Stimulated activated memory B cell treated with anti-CD40 and anti-IgM and Interleukin-4, amounts not matched to agents 10 μg/mL and 1 μg/mL and 100 μg/mL, for 72 hours (primary cell): Measurements from ENCODE around the gene UBASH3A.

Source experiments
- ATAC-seq: fragments of 150-1000 bp; cut with Tn5 transposase; 2 replicates; pipeline ENCODE4 v1.10.0; 2021
- H3K27ac Mint-ChIP-seq: one replicate; pipeline ENCODE4 v1.8.0; 2022; ENCODE audit warnings: mild to moderate bottlenecking, mixed read lengths
- H3K27me3 Mint-ChIP-seq: one replicate; pipeline ENCODE4 v1.8.0; 2022; ENCODE audit warnings: mixed read lengths
- H3K36me3 Mint-ChIP-seq: one replicate; pipeline ENCODE4 v1.8.0; 2022; ENCODE audit warnings: mixed read lengths
- H3K4me1 Mint-ChIP-seq: one replicate; pipeline ENCODE4 v1.8.0; 2022; ENCODE audit warnings: mixed read lengths
- H3K4me3 Mint-ChIP-seq: one replicate; pipeline ENCODE4 v1.8.0; 2022; ENCODE audit warnings: mild to moderate bottlenecking, moderate library complexity, mixed read lengths
- H3K9me3 Mint-ChIP-seq: one replicate; pipeline ENCODE4 v1.8.0; 2022; ENCODE audit warnings: mixed read lengths

Gene UBASH3A

DNA sequence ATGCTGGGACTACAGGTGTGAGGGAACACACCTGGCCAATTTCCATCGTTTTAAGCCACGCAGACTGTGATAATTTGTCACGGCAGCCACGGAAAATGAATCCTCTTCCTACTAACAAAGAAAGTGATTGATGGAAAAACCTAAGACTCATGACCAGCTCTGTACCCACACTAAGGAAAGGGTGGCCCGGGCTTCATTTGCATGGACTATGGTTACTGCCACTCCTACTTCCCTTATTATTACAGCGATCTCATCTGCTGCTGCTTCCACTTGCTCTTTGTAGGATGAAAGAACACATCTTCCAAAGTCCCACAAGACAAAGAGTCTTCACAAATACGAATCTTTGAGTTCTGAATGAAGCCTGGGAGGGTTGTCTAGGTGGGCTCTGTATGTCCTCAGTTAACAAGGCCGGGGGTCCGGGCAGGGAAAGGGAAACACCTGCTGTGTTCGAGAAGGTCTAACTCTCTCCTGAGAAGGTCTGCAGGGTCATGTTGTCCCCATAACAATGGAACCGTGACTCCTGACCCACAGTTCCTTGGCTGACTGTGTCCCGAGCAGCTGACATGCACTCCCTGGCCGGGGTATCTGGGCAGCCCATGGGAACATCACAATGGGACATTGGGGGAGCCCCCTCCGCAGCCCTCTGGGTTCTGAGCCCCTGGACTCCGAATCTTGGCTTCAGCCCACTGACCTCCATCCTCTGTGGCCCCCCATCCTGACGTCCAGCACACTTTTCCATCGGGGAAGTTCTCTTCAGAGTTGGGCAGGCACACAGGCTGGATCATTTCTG is 24.1 kb upstream of the UBASH3A start:
- Mint-ChIP-seq H3K27ac (no peak overlapping the region), H3K4me1 (peaks cover 18% of the 10 kb centered on the region), H3K4me3 (no peak overlapping the region), H3K27me3 (peaks cover 32% of the 10 kb centered on the region), H3K9me3 (peaks cover 12% of the 10 kb centered on the region), H3K36me3 (no peaks in the 10 kb centered on the region)
- peak; percentile 75 for ATAC-seq

DNA sequence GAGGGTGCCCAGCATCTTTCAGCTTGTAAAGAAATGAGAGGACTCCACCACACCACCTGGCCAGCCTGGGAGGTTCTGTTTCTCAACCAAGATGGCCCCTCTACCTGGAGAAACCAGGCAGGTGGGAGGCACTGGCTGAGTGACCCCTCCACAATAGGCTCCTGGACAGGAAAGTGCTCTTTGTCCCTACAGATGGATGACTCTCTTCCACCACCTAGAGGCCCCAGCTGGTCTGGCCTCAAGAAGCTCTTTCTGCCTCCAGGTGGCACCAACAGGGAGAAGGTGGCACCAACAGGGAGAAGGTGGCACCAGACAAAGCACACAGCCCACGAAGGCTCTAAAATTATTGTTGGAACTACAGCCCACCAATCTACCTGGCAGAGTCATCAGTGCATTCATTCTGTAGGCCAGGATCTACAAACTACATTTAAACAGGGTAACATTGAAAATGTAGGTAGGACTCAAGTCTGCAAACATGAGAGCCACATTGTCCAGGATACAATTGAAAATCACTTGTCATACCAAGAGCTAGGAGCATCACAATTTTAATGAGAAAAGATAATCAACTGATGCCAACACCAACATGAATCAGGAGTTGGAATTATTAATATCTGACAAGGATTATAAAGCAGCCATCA is 22.2 kb upstream of the UBASH3A start:
- H3K4me3 Mint-ChIP-seq = no peak overlapping the region
- H3K4me1 Mint-ChIP-seq = peaks cover 25% of the 10 kb centered on the region
- peaks cover 16% of the 10 kb centered on the region for H3K27me3 Mint-ChIP-seq
- no peak for ATAC-seq
- H3K27ac Mint-ChIP-seq = no peak overlapping the region
- H3K9me3 Mint-ChIP-seq = peaks cover 15% of the 10 kb centered on the region
- no peaks in the 10 kb centered on the region for H3K36me3 Mint-ChIP-seq

DNA sequence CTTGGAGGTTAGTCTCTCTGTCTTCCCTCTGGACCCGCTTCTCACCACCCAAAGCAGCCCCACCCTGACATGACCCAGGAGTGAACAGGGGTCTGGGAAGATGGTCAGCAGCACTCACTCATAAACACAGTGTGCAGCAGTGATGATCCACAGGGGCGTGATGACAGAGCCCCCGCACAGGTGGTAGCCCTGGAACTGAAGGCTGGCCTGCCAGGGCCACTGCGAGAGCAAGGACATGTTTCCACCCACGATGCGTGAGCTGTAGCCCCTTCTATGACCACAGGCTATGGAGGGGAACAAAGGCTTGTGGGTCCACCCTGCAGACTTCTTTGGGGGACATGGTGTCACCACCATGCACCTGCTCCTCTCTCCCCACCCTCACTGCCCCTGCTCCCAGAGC is 20.8 kb upstream of the UBASH3A start:
- no peaks in the 10 kb centered on the region for H3K36me3 Mint-ChIP-seq
- ATAC-seq = no peak
- peaks cover 39% of the 10 kb centered on the region for H3K4me1 Mint-ChIP-seq
- peaks cover 15% of the 10 kb centered on the region for H3K9me3 Mint-ChIP-seq
- H3K27me3 Mint-ChIP-seq = peaks cover 17% of the 10 kb centered on the region
- no peak overlapping the region for H3K4me3 Mint-ChIP-seq
- no peak overlapping the region for H3K27ac Mint-ChIP-seq

DNA sequence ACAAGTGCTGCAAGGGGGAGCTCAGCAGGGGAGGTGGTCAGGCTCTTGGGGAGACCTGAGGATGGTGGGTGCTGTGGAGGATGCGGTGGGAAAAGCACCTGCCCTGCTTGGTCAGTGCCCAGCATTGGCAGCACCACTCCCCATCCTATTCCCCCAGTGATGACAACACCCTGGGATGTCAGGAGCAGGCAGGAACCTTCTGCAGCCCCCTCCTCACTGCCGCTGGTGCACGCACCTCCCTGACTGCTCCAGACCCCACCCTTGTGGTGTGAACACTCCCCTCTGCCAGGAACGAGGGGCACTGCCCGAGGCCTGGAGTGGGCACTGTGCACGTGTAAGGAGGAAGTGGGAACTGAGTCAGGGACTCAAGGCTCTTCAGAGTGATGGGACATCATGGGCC is 20.4 kb upstream of the UBASH3A start:
- no peak for ATAC-seq
- H3K27me3 Mint-ChIP-seq = peaks cover 19% of the 10 kb centered on the region
- no peak overlapping the region for H3K4me3 Mint-ChIP-seq
- H3K36me3 Mint-ChIP-seq = no peaks in the 10 kb centered on the region
- peaks cover 41% of the 10 kb centered on the region for H3K4me1 Mint-ChIP-seq
- H3K9me3 Mint-ChIP-seq = peaks cover 15% of the 10 kb centered on the region
- H3K27ac Mint-ChIP-seq = no peak overlapping the region

DNA sequence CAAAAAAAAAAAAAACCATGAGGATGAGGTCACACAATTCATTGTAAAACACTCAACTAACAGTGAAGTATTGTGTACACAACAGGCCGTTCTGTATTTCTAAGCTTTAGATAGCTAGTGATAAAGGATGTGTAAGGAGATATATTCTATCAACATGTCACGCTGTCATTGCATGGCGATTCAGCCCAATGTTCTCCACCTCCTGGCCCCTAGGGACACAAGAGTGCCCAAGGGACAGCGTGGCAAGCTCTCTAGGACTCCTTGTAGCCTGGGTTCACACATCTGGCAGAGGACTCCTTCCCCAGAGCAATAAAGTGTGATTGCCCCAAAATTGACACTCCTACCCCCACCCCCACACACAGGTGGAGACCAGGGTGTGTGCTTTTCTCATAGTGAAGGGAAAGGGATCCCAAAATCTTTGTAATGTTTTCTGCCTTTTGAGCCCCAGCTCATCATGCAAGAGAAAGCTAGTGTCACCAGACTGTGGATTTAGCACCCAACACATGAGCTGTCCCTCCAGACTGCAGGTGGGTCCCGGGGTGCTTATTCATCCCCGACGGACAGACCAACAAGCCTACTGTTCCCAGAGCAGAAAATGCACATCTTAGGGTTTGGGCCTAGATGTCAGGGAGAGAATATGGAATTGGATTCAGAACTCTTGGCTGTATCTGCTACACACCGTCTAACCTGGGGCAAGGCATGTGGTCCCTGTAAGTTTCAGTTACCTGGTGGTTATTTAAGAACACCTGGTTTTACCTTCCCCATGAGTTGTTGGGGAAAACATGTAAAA is 19.4 kb upstream of the UBASH3A start:
- Mint-ChIP-seq H3K27ac (peak overlapping the region; percentile 59), H3K4me1 (peaks cover 40% of the 10 kb centered on the region), H3K9me3 (peaks cover 15% of the 10 kb centered on the region), H3K4me3 (no peak overlapping the region), H3K27me3 (peaks cover 30% of the 10 kb centered on the region), H3K36me3 (no peaks in the 10 kb centered on the region)
- ATAC-seq = no peak

DNA sequence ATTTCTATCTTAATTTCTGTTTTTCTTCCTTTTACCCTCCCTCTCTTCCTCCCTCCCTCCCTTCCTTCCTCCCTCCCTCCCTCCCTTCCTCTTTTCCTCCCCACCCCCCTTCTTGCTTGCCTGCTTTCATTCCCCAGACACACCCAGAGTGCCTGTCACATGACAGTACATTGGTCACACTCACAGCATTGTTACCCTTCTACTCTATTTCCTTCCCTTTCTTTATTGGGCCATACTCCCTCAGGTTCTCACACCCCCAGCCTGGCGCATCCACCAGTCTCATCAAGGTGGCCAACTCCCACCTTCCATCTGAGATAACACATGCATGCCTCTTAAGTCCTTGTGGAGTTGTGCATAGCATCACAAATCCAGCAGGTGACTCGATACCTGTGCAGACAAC is 18.7 kb upstream of the UBASH3A start:
- ATAC-seq = no peak
- no peak overlapping the region for H3K4me3 Mint-ChIP-seq
- no peaks in the 10 kb centered on the region for H3K36me3 Mint-ChIP-seq
- H3K27me3 Mint-ChIP-seq = peaks cover 33% of the 10 kb centered on the region
- peak overlapping the region; percentile 59 for H3K27ac Mint-ChIP-seq
- H3K4me1 Mint-ChIP-seq = peaks cover 34% of the 10 kb centered on the region
- H3K9me3 Mint-ChIP-seq = peaks cover 15% of the 10 kb centered on the region

DNA sequence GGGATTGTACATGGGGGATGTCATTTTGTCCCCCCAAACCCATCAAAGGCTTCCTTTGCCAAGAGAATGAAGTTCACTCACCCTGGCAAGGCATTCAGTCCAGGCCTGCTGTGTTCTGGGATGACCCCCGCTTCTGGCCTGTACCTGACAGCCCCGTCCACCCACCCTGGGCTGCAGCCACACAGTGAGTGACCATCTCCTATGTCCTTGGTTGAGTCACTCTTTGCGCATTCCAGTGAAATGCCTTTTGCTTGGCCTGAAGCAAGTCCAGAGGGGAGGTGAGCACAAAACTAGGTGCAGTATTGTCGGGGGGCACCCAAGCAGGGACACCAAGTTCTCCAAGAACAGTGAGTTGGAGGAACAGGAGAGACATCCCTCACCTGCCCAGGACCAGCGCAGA is 18.1 kb upstream of the UBASH3A start:
- Mint-ChIP-seq H3K9me3 (peaks cover 15% of the 10 kb centered on the region), H3K4me3 (no peak overlapping the region), H3K27me3 (peaks cover 38% of the 10 kb centered on the region), H3K27ac (peak overlapping the region; percentile 59), H3K36me3 (no peaks in the 10 kb centered on the region), H3K4me1 (peaks cover 37% of the 10 kb centered on the region)
- no peak for ATAC-seq

DNA sequence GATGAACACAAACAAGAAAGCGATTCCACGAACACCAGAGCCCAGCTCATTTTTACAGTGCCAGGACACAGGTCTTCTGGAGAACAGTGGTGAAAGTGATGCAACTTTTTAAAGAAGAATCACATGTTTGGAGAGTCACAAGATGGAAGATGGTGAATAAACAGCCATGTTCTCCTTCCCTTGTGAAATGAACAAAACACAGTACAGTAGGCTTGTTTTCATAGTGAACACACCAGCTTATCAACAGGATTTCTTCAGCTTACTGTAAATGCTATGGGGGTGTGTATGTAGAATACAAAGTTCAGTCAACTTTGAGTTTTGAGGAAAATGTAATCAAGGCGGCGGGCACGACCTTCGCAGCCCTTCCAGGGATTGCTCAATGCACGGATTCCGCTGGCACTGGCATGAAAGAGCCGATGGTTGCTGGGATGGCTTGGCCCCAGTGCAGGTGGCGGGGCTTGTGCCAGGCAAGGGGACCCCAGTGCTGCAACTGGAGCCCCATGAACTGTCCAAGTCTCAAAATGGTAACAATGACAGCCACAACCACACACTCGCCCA is 17.6 kb upstream of the UBASH3A start:
- peaks cover 43% of the 10 kb centered on the region for H3K27me3 Mint-ChIP-seq
- no peak for ATAC-seq
- no peaks in the 10 kb centered on the region for H3K36me3 Mint-ChIP-seq
- peaks cover 40% of the 10 kb centered on the region for H3K4me1 Mint-ChIP-seq
- peaks cover 15% of the 10 kb centered on the region for H3K9me3 Mint-ChIP-seq
- H3K27ac Mint-ChIP-seq = no peak overlapping the region
- H3K4me3 Mint-ChIP-seq = no peak overlapping the region

DNA sequence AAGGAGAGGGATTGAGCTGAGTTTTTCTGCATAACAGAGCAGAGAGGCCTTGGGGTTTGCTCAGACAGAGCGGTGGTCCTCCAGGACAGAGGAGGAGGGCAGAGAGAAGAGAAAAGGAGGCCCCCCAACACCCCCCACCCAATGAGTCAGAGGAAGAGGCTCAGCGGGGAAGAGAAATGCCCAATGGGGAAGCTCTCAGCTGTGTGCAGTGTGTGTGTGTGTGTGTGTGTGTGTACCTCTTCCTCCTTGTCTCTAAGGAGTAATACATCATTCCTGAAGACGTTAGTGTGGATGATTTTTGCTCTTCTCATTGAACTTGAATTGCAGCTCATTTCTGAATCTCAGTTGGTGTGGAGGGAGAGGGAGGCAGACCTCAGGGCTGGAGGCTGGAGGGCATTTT is 16.5 kb upstream of the UBASH3A start:
- Mint-ChIP-seq H3K27ac (peak overlapping the region; percentile 7), H3K4me1 (peaks cover 44% of the 10 kb centered on the region), H3K36me3 (no peaks in the 10 kb centered on the region)

DNA sequence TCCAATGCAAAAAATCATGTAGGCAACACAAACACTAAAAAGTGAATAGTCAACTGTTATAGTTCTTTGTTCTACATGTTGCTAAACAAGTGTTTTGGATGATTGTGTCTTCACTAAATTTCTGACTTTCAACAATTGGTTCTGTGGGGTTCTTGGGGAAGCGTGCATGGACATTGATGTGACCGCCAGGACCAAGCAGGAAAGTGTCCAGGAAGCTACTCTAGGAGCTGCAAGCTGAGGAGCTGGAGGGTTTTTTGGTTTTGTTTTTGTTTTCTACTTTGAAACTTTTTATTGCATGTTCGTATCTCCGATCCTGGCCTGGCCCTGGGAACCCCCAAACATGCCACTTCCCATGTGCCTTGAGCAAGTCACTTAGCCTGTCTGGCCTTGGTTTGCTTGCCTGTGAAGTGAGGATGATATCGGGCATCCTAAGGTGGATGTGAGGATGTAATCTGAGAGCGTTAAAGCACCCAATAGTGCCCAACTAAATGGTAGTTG is 15.8 kb upstream of the UBASH3A start:
- H3K27me3 Mint-ChIP-seq = peaks cover 45% of the 10 kb centered on the region
- H3K27ac Mint-ChIP-seq = no peak overlapping the region
- H3K4me1 Mint-ChIP-seq = peaks cover 47% of the 10 kb centered on the region
- no peak for ATAC-seq
- no peak overlapping the region for H3K4me3 Mint-ChIP-seq
- no peaks in the 10 kb centered on the region for H3K36me3 Mint-ChIP-seq
- H3K9me3 Mint-ChIP-seq = peaks cover 4% of the 10 kb centered on the region

More for the DNA sequence above, 16.5 kb upstream of the UBASH3A start:
- no peak for ATAC-seq
- Mint-ChIP-seq H3K27me3 (peaks cover 45% of the 10 kb centered on the region), H3K9me3 (peaks cover 9% of the 10 kb centered on the region), H3K4me3 (no peak overlapping the region)

DNA sequence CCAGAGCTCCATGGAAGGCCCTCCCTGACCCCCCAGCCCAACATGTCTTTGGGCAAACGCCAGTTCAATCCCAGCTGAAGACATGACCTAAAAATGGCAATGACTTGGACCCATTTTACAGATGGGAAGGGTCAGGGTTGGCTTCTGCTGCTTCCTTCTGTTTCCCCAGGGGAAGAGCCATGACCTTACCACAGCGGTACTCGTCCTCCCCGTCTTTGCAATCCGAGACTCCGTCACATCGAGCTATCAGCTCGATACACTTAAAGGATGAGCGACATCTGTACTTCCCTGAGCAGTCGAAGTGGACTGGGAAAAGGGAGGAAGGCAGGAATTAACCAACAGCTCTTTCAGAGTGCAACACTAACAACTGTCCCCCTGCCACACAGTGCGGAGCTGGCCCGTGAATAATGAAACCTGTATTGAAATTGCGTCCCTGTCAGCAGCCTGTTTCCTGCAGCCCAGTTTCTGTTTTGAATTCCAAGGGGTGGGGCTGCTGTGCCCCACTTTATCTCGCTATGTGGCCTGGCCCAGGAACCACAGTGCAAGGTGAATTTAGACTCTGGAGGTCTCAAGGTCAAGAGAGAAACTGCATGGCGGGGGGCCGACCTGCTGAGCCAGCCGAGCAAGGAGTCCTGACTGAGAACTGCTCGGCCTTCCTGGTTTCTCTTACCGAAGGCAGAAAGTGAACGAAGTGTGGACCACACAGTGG is 14.8 kb upstream of the UBASH3A start:
- no peaks in the 10 kb centered on the region for H3K36me3 Mint-ChIP-seq
- H3K4me3 Mint-ChIP-seq = no peak overlapping the region
- peaks cover 51% of the 10 kb centered on the region for H3K4me1 Mint-ChIP-seq
- no peak for ATAC-seq
- H3K27ac Mint-ChIP-seq = no peak overlapping the region
- H3K27me3 Mint-ChIP-seq = peaks cover 45% of the 10 kb centered on the region
- H3K9me3 Mint-ChIP-seq = peaks cover 4% of the 10 kb centered on the region

DNA sequence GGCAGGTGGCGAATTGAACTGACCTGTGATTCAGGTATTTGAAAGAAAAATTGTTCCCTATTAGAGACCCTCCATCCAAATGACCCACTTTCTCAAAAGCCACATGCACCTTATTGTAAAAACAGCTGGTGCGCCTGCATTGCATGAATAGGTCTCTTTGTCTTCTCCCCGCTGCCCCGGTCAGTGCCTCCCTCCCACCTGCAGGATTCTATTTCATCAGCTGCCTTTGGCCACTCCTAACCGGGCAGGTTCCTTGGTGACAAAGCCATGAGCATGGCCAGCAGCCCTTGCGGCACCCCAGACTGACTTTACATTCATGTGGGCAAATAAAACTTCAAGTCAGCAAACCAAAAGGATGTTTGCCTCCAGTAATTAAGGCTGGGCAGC is 14.3 kb upstream of the UBASH3A start:
- H3K4me1 Mint-ChIP-seq = peaks cover 45% of the 10 kb centered on the region
- no peak overlapping the region for H3K4me3 Mint-ChIP-seq
- H3K27me3 Mint-ChIP-seq = peaks cover 45% of the 10 kb centered on the region
- H3K27ac Mint-ChIP-seq = no peak overlapping the region
- H3K36me3 Mint-ChIP-seq = no peaks in the 10 kb centered on the region
- ATAC-seq = no peak
- peaks cover 4% of the 10 kb centered on the region for H3K9me3 Mint-ChIP-seq

DNA sequence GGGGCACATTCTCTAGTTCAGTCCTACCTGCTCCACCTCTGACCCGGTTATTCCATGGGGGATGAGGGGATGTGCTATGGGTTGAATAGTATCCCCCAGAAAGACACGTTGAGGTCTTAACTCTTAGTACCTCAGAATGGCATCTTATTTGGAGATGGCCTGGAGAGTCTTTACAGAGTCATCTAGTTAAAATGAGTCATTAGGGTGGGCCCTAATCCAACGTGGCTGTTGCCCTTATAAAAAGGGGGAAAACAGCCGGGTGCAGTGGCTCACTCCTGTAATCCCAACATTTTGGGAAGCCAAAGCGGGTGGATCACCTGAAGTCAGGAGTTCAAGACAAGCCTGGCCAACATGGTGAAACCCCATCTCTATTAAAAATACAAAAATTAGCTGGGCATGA is 13.5 kb upstream of the UBASH3A start:
- Mint-ChIP-seq H3K27ac (peak overlapping the region; percentile 44), H3K9me3 (peaks cover under 1% of the 10 kb centered on the region), H3K27me3 (peaks cover 45% of the 10 kb centered on the region), H3K4me3 (no peak overlapping the region), H3K4me1 (peaks cover 47% of the 10 kb centered on the region), H3K36me3 (no peaks in the 10 kb centered on the region)
- ATAC-seq = no peak

DNA sequence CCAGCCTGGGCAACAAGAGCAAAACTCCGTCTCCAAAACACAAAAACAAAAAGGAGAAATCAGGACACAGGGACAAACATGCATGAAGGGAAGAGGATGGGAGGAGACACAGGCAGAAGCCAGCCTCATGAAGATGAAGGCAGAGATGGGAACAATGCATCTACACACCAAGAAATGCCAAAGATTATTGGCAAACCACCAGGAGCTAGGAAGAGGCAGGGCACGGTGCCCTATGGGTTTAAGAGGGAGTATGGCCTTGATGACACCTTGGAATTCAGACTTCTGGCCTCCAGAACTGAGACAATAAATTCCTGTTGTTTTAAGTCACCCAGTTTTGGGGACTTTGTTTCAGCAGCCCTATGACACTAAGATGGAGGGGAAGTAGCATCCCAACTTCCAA is 13.0 kb upstream of the UBASH3A start:
- peak overlapping the region; percentile 44 for H3K27ac Mint-ChIP-seq
- H3K4me1 Mint-ChIP-seq = peaks cover 45% of the 10 kb centered on the region
- no peak overlapping the region for H3K4me3 Mint-ChIP-seq
- peaks cover 46% of the 10 kb centered on the region for H3K27me3 Mint-ChIP-seq
- H3K36me3 Mint-ChIP-seq = no peaks in the 10 kb centered on the region
- no peak for ATAC-seq
- no peaks in the 10 kb centered on the region for H3K9me3 Mint-ChIP-seq

DNA sequence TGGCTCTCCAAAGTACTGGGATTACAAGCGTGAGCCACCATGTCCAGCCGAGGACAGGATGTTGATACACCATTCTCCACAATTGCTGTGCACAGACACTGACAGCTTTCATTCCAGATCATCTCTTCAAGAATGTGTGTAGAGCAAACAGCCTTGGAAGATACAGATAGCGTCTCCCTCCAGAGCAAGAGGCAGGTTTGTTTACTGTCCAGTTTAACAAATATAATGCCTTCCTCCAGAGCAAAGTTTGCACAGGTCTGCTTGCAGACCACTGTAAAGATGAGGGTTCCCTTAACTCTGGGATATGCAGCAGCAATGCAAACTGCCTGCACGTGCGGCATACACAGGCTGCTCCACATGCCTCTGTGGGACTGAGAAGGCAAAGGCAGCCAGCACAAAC is 12.4 kb upstream of the UBASH3A start:
- Mint-ChIP-seq H3K27ac (peak overlapping the region; percentile 44), H3K9me3 (no peaks in the 10 kb centered on the region), H3K4me3 (no peak overlapping the region)

More for the DNA sequence above, 12.4 kb upstream of the UBASH3A start:
- peaks cover 45% of the 10 kb centered on the region for H3K4me1 Mint-ChIP-seq
- H3K36me3 Mint-ChIP-seq = no peaks in the 10 kb centered on the region
- peaks cover 52% of the 10 kb centered on the region for H3K27me3 Mint-ChIP-seq
- no peak for ATAC-seq
